Liver (tissue), 9 donors: ENCODE results near the gene DHH. TPM values are rescaled to one million over a fixed set of nuclear protein-coding genes. Genes with fewer than 3 reads are reported as not detected.

ENCODE experiments used
- DNase-seq: peaks from one replicate; pipeline ENCODE4 v3.0.0-alpha.2; 2017; ENCODE audit warnings: low spot score
- H3K27ac ChIP-seq, 2 donors: one replicate each; pipeline ENCODE4 v1.7.0; 2013; ENCODE audit warnings: inconsistent platforms in 2 of 2, low read length in 2 of 2, control low read depth in 1 of 2, low read depth in 1 of 2, mild to moderate bottlenecking in 1 of 2
- H3K27me3 ChIP-seq, 4 donors: one replicate each; pipeline versions ENCODE4 v1.6.1 to v1.7.0; 2013; ENCODE audit warnings: low read length in 3 of 4, inconsistent platforms in 1 of 4, mild to moderate bottlenecking in 1 of 4, moderate library complexity in 1 of 4; ENCODE audit not compliant: control insufficient read depth in 4 of 4, insufficient read depth in 4 of 4
- H3K36me3 ChIP-seq, 4 donors: one replicate each; pipeline versions ENCODE4 v1.6.1 to v1.7.0; 2013; ENCODE audit warnings: low read length in 3 of 4, mild to moderate bottlenecking in 3 of 4, low read depth in 1 of 4, moderate library complexity in 1 of 4; ENCODE audit not compliant: control insufficient read depth in 4 of 4, insufficient read depth in 3 of 4
- H3K4me1 ChIP-seq, 4 donors: one replicate each; pipeline versions ENCODE4 v1.6.1 to v1.7.0; 2013; ENCODE audit warnings: low read length in 3 of 4, mild to moderate bottlenecking in 3 of 4, moderate library complexity in 1 of 4; ENCODE audit not compliant: control insufficient read depth in 4 of 4, insufficient read depth in 4 of 4
- H3K4me3 ChIP-seq, 3 donors: one replicate each; pipeline versions ENCODE4 v1.6.1 to v1.7.0; 2013; ENCODE audit warnings: low read length in 3 of 3, control low read depth in 1 of 3, low read depth in 1 of 3, mild to moderate bottlenecking in 1 of 3
- H3K9ac ChIP-seq, 2 donors: one replicate each; pipeline ENCODE4 v1.7.0; 2013; ENCODE audit warnings: low read length in 2 of 2, mild to moderate bottlenecking in 2 of 2, moderate library complexity in 2 of 2, control low read depth in 1 of 2, low read depth in 1 of 2
- H3K9me3 ChIP-seq, 4 donors: one replicate each; pipeline versions ENCODE4 v1.6.1 to v1.7.0; 2013; ENCODE audit warnings: low read length in 3 of 4; ENCODE audit not compliant: control insufficient read depth in 4 of 4
- CTCF ChIP-seq: fragments of 150-350 bp; IDR thresholded peaks from 2 replicates; pipeline ENCODE4 v1.5.1; 2017; ENCODE audit warnings: improper control_type of control experiment, low read depth, low read length; ENCODE audit not compliant: missing input control
- FOXA1 ChIP-seq: IDR thresholded peaks from 2 replicates; pipeline ENCODE4 v1.6.1; 2016; ENCODE audit warnings: antibody characterized with exemption
- FOXA2 ChIP-seq: IDR thresholded peaks from 2 replicates; pipeline ENCODE4 v1.6.1; 2016; ENCODE audit warnings: antibody characterized with exemption
- HNF4A ChIP-seq, 2 donors: conservative IDR thresholded peaks; 2 replicates each; pipeline ENCODE4 v1.6.1; 2016; ENCODE audit warnings: antibody characterized with exemption in 2 of 2, mild to moderate bottlenecking in 2 of 2
- JUND ChIP-seq, 2 donors: IDR thresholded peaks; 2 replicates each; pipeline ENCODE4 v1.6.1; 2016; ENCODE audit warnings: antibody characterized with exemption in 2 of 2
- MAX ChIP-seq: IDR thresholded peaks from 2 replicates; pipeline ENCODE4 v1.6.1; 2016; ENCODE audit warnings: antibody characterized with exemption
- NR2F2 ChIP-seq: IDR thresholded peaks from 2 replicates; pipeline ENCODE4 v1.6.1; 2016; ENCODE audit warnings: antibody characterized with exemption
- RAD21 ChIP-seq, 2 donors: IDR thresholded peaks; 2 replicates each; pipeline ENCODE4 v1.6.1; 2016; ENCODE audit warnings: antibody characterized with exemption in 2 of 2, mild to moderate bottlenecking in 2 of 2
- REST ChIP-seq: IDR thresholded peaks from 2 replicates; pipeline ENCODE4 v1.6.1; 2016; ENCODE audit warnings: antibody characterized with exemption, mild to moderate bottlenecking
- RXRA ChIP-seq, 2 donors: IDR thresholded peaks; 2 replicates each; pipeline ENCODE4 v1.6.1; 2017 to 2018; ENCODE audit warnings: antibody characterized with exemption in 2 of 2, mild to moderate bottlenecking in 1 of 2
- SP1 ChIP-seq: IDR thresholded peaks from 2 replicates; pipeline ENCODE4 v1.6.1; 2018; ENCODE audit warnings: antibody characterized with exemption, mild to moderate bottlenecking
- ZBTB33 ChIP-seq: IDR thresholded peaks from 2 replicates; pipeline ENCODE4 v1.6.1; 2016; ENCODE audit warnings: antibody characterized with exemption
- WGBS: extraction: QIAGEN DNeasy Blood & Tissue Kit; methylation state at CpG from one replicate; pipeline ENCODE4 v1.1.7; 2013; 5-methylcytosine and 5-hydroxymethylcytosine counted together
- polyA plus RNA-seq, 2 donors: library from polyadenylated mRNA; stranded (reverse) in 1 of 2; unstranded in 1 of 2; fragments of 200-250 nt in 1 of 2; fragments of >200 nt in 1 of 2; fragmentation: Nextera tagmentation in 1 of 2; extraction: Ambion mirVana in 1 of 2; gene quantifications; one replicate each; pipeline versions ENCODE4 v1.2.1 to v1.2.3, GENCODE V29; 2013 to 2015
- total RNA-seq, 2 donors: library from RNA; depleted of rRNA; stranded (reverse); fragments of >200 nt; gene quantifications; one replicate each; pipeline ENCODE4 v1.2.3, GENCODE V29; 2014
- donor health status: healthy.
- donor health status: healthy.
- donor health status: healthy.
- donor health status: healthy.
- donor health status: healthy.

DHH gene
- total and polyA plus RNA-seq, 4 donors: 0.08 to 0.09 (median 0.09) TPM; not detected in 1

GRCh38 chr12:49088150-49088931 is 6.3 kb downstream of the DHH start:
- no peak overlapping the region for H3K27ac ChIP-seq
- H3K4me1 ChIP-seq: peaks cover 13 to 28% (median 16%) of the 10 kb centered on the region in 4 donors
- DNase-seq: peak; percentile 77
- WGBS: 3% methylated on average over 18 of the region's 18 CpGs
- no peak overlapping the region for H3K9ac ChIP-seq
- H3K27me3 ChIP-seq: peaks cover 0 to 12% (median 4%) of the 10 kb centered on the region in 4 donors
- no peaks in the 10 kb centered on the region for H3K36me3 ChIP-seq
- peaks cover 0 to 2% (median 0%) of the 10 kb centered on the region in 4 donors for H3K9me3 ChIP-seq
- TF ChIP-seq NR2F2 (no peak), RAD21 (IDR thresholded peaks at IDR 0.05) (peak; percentile 85 to 89), HNF4A (conservative IDR thresholded peaks at IDR 0.05) (no peak), CTCF (peak; percentile 85), REST (no peak), RXRA (IDR thresholded peaks at IDR 0.05) (no peak), FOXA1 (no peak), MAX (no peak)
- no peak overlapping the region for H3K4me3 ChIP-seq

- Histone ChIP-seq H3K27me3 (peaks cover 0 to 10% (median 2%) of the 10 kb centered on the region in 4 donors), H3K4me3 (no peak overlapping the region), H3K4me1 (peaks cover 5 to 19% (median 12%) of the 10 kb centered on the region in 4 donors), H3K27ac (no peak overlapping the region), H3K9ac (no peak overlapping the region), H3K9me3 (peaks cover 0 to 2% (median 0%) of the 10 kb centered on the region in 4 donors), H3K36me3 (no peaks in the 10 kb centered on the region)
- no peak for TF ChIP-seq HNF4A (conservative IDR thresholded peaks at IDR 0.05)
- TF ChIP-seq SP1: no peak
- TF ChIP-seq ZBTB33: no peak
- no peak for TF ChIP-seq JUND (IDR thresholded peaks at IDR 0.05)
- TF ChIP-seq FOXA2: no peak
- TF ChIP-seq RAD21 (IDR thresholded peaks at IDR 0.05): no peak
- TF ChIP-seq RXRA (IDR thresholded peaks at IDR 0.05): no peak
- TF ChIP-seq REST: no peak
- WGBS: 86% methylated on average over 3 of the region's 3 CpGs
- DNase-seq: no peak
Observed at GRCh38 chr12:49086116-49086515, 8.5 kb downstream of the DHH start.
